HL-60 (cell line): ENCODE data around the gene FAM162A.

Experiments used
- CTCF ChIP-seq: IDR thresholded peaks from one replicate; pipeline ENCODE4 v1.5.1; 2011; ENCODE audit warnings: low read length, control low read depth, inconsistent platforms; ENCODE audit not compliant: insufficient read depth
- GABPA ChIP-seq: IDR thresholded peaks from 2 replicates; pipeline ENCODE4 v1.6.1; 2012; ENCODE audit warnings: low read depth
- REST ChIP-seq: IDR thresholded peaks from 2 replicates; pipeline ENCODE4 v1.6.1; 2012; ENCODE audit warnings: low read depth; ENCODE audit not compliant: insufficient replicate concordance

- TF ChIP-seq CTCF: no peak
- TF ChIP-seq REST: no peak
- no peak for TF ChIP-seq GABPA
Measured at GRCh38 chr3:122395582-122395981, 11.6 kb downstream of the FAM162A start.
